Astrocyte (in vitro differentiated cells and primary cell): ENCODE measurements around the gene HES1. TPM values are rescaled to one million over a fixed set of nuclear protein-coding genes. Genes with fewer than 3 reads are reported as not detected.

Source experiments
- DNase-seq: peaks from one replicate; pipeline ENCODE4 v3.0.0-alpha.2; 2010; ENCODE audit warnings: low read depth
- FAIRE-seq: peaks from 2 replicates; lab custom pipeline; 2011; peaks lifted over from hg19 to GRCh38; lab: Jason Lieb, UNC
- H2AFZ ChIP-seq: 2 replicates; pipeline ENCODE4 v1.6.0; 2012; ENCODE audit warnings: low read depth, low read length, inconsistent platforms
- H3K27ac ChIP-seq: 2 replicates; pipeline ENCODE4 v1.5.1; 2011; ENCODE audit warnings: low read depth, low read length, inconsistent platforms
- H3K27me3 ChIP-seq: 2 replicates; pipeline ENCODE4 v1.6.0; 2011; ENCODE audit warnings: low read length, inconsistent platforms; ENCODE audit not compliant: insufficient read depth
- H3K36me3 ChIP-seq: 2 replicates; pipeline ENCODE4 v1.5.1; 2011; ENCODE audit warnings: low read length, inconsistent platforms; ENCODE audit not compliant: insufficient read depth
- H3K4me1 ChIP-seq: 2 replicates; pipeline ENCODE4 v1.5.1; 2011; ENCODE audit warnings: low read length, inconsistent platforms; ENCODE audit not compliant: insufficient read depth
- H3K4me2 ChIP-seq: 2 replicates; pipeline ENCODE4 v1.6.0; 2012; ENCODE audit warnings: low read length, inconsistent platforms
- H3K4me3 ChIP-seq: 2 replicates; pipeline ENCODE4 v1.5.1; 2011; ENCODE audit warnings: low read depth, mild to moderate bottlenecking, low read length, inconsistent platforms; ENCODE audit not compliant: insufficient read depth
- H3K79me2 ChIP-seq: 2 replicates; pipeline ENCODE4 v1.6.0; 2012; ENCODE audit warnings: mild to moderate bottlenecking, low read length, inconsistent platforms; ENCODE audit not compliant: insufficient read depth
- H3K9ac ChIP-seq: 2 replicates; pipeline ENCODE4 v1.6.0; 2012; ENCODE audit warnings: mild to moderate bottlenecking, low read length, inconsistent platforms
- H3K9me3 ChIP-seq: 2 replicates; pipeline ENCODE4 v1.5.1; 2012; ENCODE audit warnings: low read depth, mild to moderate bottlenecking, low read length, inconsistent platforms; ENCODE audit not compliant: insufficient read depth
- H4K20me1 ChIP-seq: 2 replicates; pipeline ENCODE4 v1.6.0; 2012; ENCODE audit warnings: low read length, inconsistent platforms; ENCODE audit not compliant: insufficient read depth
- H3K27ac Mint-ChIP-seq: one replicate; pipeline ENCODE4 v1.8.0; 2021; ENCODE audit warnings: mild to moderate bottlenecking, mixed read lengths; ENCODE audit not compliant: unreplicated experiment
- H3K27me3 Mint-ChIP-seq: one replicate; pipeline ENCODE4 v1.8.0; 2021; ENCODE audit warnings: low read depth, mixed read lengths; ENCODE audit not compliant: unreplicated experiment
- H3K36me3 Mint-ChIP-seq: one replicate; pipeline ENCODE4 v1.8.0; 2021; ENCODE audit warnings: low read depth, mixed read lengths; ENCODE audit not compliant: unreplicated experiment
- H3K4me1 Mint-ChIP-seq: one replicate; pipeline ENCODE4 v1.8.0; 2021; ENCODE audit warnings: low read depth, mixed read lengths; ENCODE audit not compliant: unreplicated experiment
- H3K4me3 Mint-ChIP-seq: one replicate; pipeline ENCODE4 v1.8.0; 2021; ENCODE audit warnings: mild to moderate bottlenecking, moderate library complexity, mixed read lengths; ENCODE audit not compliant: unreplicated experiment
- H3K9me3 Mint-ChIP-seq: one replicate; pipeline ENCODE4 v1.8.0; 2021; ENCODE audit warnings: mild to moderate bottlenecking, mixed read lengths; ENCODE audit not compliant: unreplicated experiment
- EZH2 ChIP-seq: IDR thresholded peaks from 2 replicates; pipeline ENCODE4 v1.6.1; 2012; ENCODE audit warnings: mild to moderate bottlenecking, low read length, inconsistent platforms; ENCODE audit not compliant: insufficient read depth
- total RNA-seq: library from RNA; stranded (reverse); gene quantifications from 2 replicates; pipeline ENCODE4 v1.2.1, GENCODE V29; 2021
- TF ChIP-seq, protein P1 (sequence below): IDR thresholded peaks from 2 replicates; pipeline ENCODE4 v1.5.1; 2011; ENCODE audit warnings: low read depth, mild to moderate bottlenecking, inconsistent platforms, low read length, moderate library complexity; ENCODE audit not compliant: insufficient read depth

HES1 gene
- total RNA-seq, 1 donor from 2014 or later = 46.5 TPM

DNA sequence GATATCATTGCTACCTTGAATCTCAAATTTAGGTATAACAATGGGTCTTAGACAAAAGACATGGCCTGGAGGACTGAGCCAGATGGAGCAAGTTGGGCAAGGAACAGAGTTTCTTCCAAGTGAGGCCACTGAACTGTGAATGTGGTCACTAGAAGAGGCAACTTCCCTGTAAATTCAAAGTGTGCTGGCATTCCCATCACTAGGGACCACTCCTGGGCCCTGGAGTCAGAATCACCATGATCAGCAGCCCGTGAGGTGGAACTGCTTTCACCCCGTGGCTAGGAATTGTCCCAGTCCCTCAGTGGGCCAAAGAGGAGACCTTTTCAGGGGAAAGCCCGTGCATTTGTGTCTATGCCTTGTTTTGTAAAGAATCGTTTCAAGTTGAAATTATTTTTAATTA is 47.3 kb downstream of the HES1 start:
- Histone ChIP-seq H3K9ac (no peak overlapping the region), H4K20me1 (no peaks in the 10 kb centered on the region), H3K4me2 (no peak overlapping the region), H3K4me3 (no peak overlapping the region), H3K4me1 (no peaks in the 10 kb centered on the region), H3K9me3 (no peaks in the 10 kb centered on the region), H2AFZ (no peak overlapping the region), H3K27ac (no peak overlapping the region), H3K79me2 (no peaks in the 10 kb centered on the region), H3K36me3 (no peaks in the 10 kb centered on the region), H3K27me3 (peaks cover 12% of the 10 kb centered on the region)
- H3K27me3 Mint-ChIP-seq = peaks cover 65% of the 10 kb centered on the region
- H3K27ac Mint-ChIP-seq = no peak overlapping the region
- FAIRE-seq (no peak), DNase-seq (no peak)
- no peaks in the 10 kb centered on the region for H3K36me3 Mint-ChIP-seq
- H3K4me1 Mint-ChIP-seq = no peaks in the 10 kb centered on the region
- no peak overlapping the region for H3K4me3 Mint-ChIP-seq
- TF ChIP-seq, protein P1, sequence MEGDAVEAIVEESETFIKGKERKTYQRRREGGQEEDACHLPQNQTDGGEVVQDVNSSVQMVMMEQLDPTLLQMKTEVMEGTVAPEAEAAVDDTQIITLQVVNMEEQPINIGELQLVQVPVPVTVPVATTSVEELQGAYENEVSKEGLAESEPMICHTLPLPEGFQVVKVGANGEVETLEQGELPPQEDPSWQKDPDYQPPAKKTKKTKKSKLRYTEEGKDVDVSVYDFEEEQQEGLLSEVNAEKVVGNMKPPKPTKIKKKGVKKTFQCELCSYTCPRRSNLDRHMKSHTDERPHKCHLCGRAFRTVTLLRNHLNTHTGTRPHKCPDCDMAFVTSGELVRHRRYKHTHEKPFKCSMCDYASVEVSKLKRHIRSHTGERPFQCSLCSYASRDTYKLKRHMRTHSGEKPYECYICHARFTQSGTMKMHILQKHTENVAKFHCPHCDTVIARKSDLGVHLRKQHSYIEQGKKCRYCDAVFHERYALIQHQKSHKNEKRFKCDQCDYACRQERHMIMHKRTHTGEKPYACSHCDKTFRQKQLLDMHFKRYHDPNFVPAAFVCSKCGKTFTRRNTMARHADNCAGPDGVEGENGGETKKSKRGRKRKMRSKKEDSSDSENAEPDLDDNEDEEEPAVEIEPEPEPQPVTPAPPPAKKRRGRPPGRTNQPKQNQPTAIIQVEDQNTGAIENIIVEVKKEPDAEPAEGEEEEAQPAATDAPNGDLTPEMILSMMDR = no peak
- no peak for TF ChIP-seq EZH2
- peaks cover 2% of the 10 kb centered on the region for H3K9me3 Mint-ChIP-seq

DNA sequence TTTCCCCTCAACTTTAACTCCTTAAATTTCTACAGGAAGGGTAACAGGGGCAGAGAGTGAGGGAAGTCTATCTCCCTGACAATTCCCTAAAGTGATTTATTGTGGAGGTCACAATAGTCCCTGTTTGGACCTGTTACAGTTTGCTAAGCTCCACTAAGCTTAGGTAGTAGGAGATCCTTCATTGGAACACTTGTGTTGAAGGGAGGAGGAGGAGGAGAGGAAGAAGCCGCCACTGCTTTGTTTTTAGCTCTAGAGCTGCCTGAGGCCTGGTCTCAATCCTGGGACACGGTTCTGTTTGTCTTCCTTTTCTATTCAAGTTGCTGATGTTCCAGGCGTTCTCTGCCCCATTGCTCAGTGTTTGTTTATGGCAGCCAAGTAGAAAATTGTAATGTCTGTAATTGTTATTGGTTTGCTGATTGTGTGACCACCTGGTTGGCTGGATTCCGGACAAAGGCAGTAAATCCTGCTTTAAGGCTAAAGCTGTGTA is 48.4 kb downstream of the HES1 start:
- TF ChIP-seq, protein P1 = no peak
- no peak for TF ChIP-seq EZH2
- no peaks in the 10 kb centered on the region for H4K20me1 ChIP-seq
- Mint-ChIP-seq H3K9me3 (no peaks in the 10 kb centered on the region), H3K4me1 (peaks cover 5% of the 10 kb centered on the region), H3K27me3 (peaks cover 60% of the 10 kb centered on the region), H3K4me3 (no peak overlapping the region), H3K27ac (no peak overlapping the region), H3K36me3 (no peaks in the 10 kb centered on the region)
- H2AFZ ChIP-seq = no peak overlapping the region
- DNase-seq = no peak
- no peak for FAIRE-seq
- H3K27ac ChIP-seq = no peak overlapping the region
- no peaks in the 10 kb centered on the region for H3K9me3 ChIP-seq
- H3K27me3 ChIP-seq = peaks cover 2% of the 10 kb centered on the region
- no peaks in the 10 kb centered on the region for H3K79me2 ChIP-seq
- no peak overlapping the region for H3K4me2 ChIP-seq
- H3K4me3 ChIP-seq = no peak overlapping the region
- H3K9ac ChIP-seq = no peak overlapping the region
- no peaks in the 10 kb centered on the region for H3K36me3 ChIP-seq
- H3K4me1 ChIP-seq = no peaks in the 10 kb centered on the region

DNA sequence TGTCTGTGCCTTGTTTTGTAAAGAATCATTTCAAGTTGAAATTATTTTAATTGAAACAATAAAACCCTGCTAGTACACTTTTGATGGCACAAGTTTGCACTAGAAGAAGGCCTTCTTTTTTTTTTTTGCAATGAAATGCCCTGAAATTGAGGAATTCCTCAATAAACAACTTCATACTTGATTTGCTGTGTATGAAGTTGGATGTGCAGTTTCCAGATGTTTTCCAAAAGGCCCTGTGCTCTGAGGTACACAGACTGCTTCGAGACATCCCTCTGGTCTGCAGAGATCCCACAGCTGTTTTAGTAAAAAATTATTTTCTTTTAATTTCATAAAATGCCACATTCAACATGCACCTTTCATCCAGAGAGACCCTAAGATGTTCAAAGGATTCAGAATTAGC is 48.9 kb downstream of the HES1 start:
- no peaks in the 10 kb centered on the region for H3K4me1 ChIP-seq
- H3K27ac ChIP-seq = no peak overlapping the region
- Mint-ChIP-seq H3K9me3 (no peaks in the 10 kb centered on the region), H3K27me3 (peaks cover 55% of the 10 kb centered on the region), H3K4me3 (no peak overlapping the region), H3K4me1 (peaks cover 6% of the 10 kb centered on the region), H3K36me3 (no peaks in the 10 kb centered on the region), H3K27ac (no peak overlapping the region)
- no peaks in the 10 kb centered on the region for H3K9me3 ChIP-seq
- no peak overlapping the region for H3K4me2 ChIP-seq
- H3K9ac ChIP-seq = no peak overlapping the region
- no peak overlapping the region for H3K4me3 ChIP-seq
- TF ChIP-seq, protein P1 = no peak
- TF ChIP-seq EZH2 = no peak
- DNase-seq (no peak), FAIRE-seq (no peak)
- H3K36me3 ChIP-seq = no peaks in the 10 kb centered on the region
- no peak overlapping the region for H2AFZ ChIP-seq
- H3K79me2 ChIP-seq = no peaks in the 10 kb centered on the region
- no peaks in the 10 kb centered on the region for H3K27me3 ChIP-seq
- H4K20me1 ChIP-seq = no peaks in the 10 kb centered on the region
